Cardiac septum (tissue), 1 donor: ENCODE data around the gene HRH1. TPM values are rescaled to one million over a fixed set of nuclear protein-coding genes. Genes with fewer than 3 reads are reported as not detected.
"Not testable (repeated sequence)": the region's sequence is repeated elsewhere in the genome, so short reads cannot be mapped to it uniquely, and the experiment has no call there.

Experiments
- DNase-seq: peaks from one replicate; pipeline ENCODE4 v3.0.0-alpha.2; 2020; ENCODE audit warnings: low spot score
- intact Hi-C: fragments of 100-400 bp; cut with DNase I; formaldehyde crosslinking; loops from one replicate; pipeline ENCODE4 v1.14.0; 2022
- total RNA-seq: library from RNA; stranded (reverse); fragmentation: NEBNext Ultra II Directional; extraction: Animal tissue kit (Norgen Biotek cat#: 25700); gene quantifications from one replicate; pipeline ENCODE4 v1.2.1, GENCODE V29; 2021
- donor health status: DM: no; HTN: no; CAD: no.

HRH1 gene
- total RNA-seq, 1 donor from 2014 or later = 4.8 TPM

DNA sequence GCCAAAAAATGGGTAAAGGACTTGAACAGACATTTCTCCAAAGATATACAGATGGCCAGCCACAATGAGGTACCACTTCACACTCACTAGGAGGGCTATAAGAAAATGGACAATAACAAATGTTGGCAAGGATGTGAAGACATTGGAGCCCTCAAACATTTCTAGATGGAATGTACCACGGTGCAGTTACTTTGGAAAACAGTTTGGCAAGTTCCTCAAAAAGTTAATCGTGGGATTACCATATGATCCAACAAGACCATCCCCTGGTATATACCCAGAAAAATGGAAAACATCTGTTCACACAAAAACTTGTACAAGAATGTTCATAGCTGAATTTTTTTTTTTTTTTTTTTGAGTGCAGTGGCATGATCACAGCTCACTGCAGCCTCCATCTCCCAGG, 15.9 kb upstream of the HRH1 start:
- no peak for DNase-seq
- intact Hi-C loops = loop anchor here (5.0 kb wide), 1 partner anchor 41 kb away; no protein-coding TSS in a partner anchor

DNA sequence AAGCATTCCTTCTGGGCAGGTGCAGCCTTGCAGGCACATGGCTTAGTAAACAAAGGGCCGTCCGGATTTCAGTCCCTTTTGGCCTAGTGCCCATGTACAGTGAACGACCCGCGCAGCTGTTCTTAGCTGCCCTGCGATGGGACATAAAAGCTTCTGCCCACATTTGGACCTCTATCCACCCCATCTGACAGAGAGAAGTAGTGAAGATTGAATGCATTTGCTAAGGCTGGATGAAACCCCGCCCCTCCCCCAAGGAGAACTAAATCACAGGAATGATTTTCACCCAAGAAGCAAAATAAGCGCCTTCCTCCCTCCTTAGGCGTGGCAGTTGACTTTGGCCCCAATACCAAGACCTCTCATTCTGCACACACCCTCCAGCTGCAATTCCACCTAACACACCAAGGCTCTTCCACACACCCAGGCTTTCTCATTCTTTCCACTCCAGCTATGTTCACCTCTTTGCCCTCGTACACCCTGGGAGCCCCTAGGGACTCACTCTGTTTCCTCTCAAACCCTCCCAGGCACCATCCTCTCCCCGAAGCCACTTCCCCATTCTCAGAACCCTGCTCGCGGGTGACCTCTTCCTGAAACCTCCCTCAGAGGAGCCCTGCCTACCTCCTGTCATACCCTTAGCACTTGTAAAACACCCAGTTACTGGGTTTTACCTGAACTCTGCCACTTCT, 14.1 kb upstream of the HRH1 start:
- DNase-seq = no peak
- intact Hi-C loops = no loop called here

- no peak for DNase-seq
- intact Hi-C loops = no loop called here
These were observed 13.6 kb upstream of the HRH1 start for GRCh38 chr3:11140713-11141104.

DNA sequence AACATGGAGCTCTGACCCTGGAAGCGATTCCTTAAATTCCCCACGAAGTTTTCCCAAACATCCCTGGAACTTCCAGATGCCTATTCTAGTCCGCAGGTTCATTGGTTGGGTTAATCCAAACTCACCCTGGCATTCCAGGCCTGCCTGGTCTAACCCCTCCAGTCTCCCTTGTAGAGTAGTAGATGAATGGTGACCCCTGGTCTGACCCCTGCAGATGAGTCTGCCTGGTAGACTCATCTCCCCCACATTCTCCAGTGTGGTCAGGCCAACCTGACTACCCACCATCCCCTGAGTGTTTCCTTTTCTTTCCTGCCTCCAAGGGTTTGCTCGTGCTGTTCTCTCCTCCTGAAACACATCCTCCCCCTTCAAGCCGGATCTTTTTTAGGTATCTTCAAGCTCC, 10.8 kb upstream of the HRH1 start:
- DNase-seq = no peak
- intact Hi-C loops = no loop called here

GRCh38 chr3:11144996-11145395, 9.3 kb upstream of the HRH1 start:
- intact Hi-C loops = no loop called here
- DNase-seq = no peak

GRCh38 chr3:11145888-11146287, 8.4 kb upstream of the HRH1 start:
- DNase-seq = no peak
- intact Hi-C loops = no loop called here

DNA sequence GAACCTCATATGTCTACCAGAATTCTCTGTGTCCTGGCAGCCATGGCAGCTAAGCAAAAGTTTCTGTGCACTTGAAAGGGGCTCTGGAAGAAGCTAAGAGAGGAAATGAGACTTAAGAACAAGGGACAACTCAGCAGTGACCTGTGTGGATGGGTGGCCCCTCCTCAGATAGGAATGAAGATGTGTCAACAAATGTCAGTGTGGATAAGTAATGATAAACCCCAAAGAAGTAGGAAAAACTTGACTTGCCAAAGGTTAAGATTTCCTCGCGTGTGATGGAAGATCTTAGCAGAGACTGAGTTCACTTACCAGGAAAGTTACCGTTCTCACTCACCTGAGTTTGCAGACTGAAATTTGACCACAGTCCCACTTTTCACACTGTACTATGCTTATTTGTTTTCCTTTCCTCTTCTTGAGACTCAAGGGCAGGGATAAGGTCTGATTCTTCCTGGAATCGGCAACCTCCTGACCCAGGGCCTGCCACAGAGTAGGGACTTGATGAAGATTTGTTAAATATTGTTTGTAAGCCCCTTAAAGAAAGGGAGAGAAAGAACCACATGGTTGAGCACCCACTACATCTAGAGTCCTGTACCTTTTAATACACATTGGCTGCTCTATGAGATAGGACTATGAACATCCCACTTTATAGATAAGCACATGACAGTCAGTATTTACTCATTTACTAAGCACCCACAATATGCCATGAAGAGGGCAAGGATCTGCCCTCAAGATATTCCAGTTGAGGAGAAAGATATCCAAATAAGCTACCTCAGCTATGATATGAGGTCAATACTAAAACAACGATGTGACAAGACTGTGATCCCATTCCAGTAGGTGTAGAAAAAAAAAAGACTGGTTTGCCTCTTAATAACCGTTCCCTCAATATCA, 7.3 kb upstream of the HRH1 start:
- peak; percentile 12 for DNase-seq
- intact Hi-C loops = no loop called here

DNA sequence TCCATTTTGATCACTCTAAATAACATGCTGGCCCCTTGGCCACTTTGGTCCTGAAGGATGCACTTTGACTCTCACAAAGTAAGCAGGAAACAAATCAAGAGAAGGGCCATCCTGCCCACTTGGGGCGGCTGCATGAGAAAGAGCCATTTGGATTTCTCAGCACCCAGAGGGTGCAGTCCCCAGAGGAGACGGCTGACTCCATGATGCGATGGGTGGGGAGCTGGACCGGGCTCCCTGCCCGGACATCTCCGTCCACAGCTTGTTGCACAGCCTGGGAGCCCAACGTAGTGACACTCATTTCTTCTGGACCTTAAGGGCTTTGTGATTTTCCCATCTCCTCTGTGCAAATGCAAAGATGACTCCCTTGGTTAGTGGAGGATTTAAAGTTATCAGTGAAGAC, 4.0 kb upstream of the HRH1 start:
- no peak for DNase-seq
- intact Hi-C loops = no loop called here

GRCh38 chr3:11152301-11152700, 2.0 kb upstream of the HRH1 start:
- DNase-seq = no peak
- intact Hi-C loops = no loop called here

- DNase-seq = peak; percentile 69
- intact Hi-C loops = loop anchor here (1.0 to 2.0 kb wide), 2 partner anchors 51 to 94 kb away; no protein-coding TSS in a partner anchor
These were observed 646 bp downstream of the HRH1 start for GRCh38 chr3:11154953-11155325.

- peak; percentile 83 for DNase-seq
- intact Hi-C loops = loop anchor here (1.0 to 2.0 kb wide), 3 partner anchors 51 to 179 kb away; no protein-coding TSS in a partner anchor
These were observed 1.2 kb downstream of the HRH1 start for GRCh38 chr3:11155341-11156025.

DNA sequence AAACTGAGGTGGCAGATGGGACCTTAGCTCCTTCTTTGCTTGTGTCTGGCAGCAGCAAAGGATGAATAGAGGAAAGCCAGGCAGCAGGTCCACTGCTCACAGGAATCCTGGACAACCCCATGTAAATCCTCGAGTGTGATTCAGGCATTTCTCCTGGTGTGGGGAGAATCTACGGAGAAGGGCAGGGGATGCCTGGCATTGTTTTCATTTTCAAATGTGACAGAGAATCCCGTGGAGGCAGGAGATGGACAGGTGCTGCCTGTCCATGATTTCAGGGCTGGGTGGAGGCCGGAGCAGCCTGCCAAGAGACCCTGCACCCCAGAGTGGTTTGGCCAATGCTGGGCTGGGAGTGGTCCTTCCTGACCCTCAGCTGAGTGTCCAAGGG, 1.7 kb downstream of the HRH1 start:
- intact Hi-C loops = loop anchor here (2.0 kb wide), 1 partner anchor 179 kb away; no protein-coding TSS in a partner anchor
- DNase-seq = peak; percentile 39

DNA sequence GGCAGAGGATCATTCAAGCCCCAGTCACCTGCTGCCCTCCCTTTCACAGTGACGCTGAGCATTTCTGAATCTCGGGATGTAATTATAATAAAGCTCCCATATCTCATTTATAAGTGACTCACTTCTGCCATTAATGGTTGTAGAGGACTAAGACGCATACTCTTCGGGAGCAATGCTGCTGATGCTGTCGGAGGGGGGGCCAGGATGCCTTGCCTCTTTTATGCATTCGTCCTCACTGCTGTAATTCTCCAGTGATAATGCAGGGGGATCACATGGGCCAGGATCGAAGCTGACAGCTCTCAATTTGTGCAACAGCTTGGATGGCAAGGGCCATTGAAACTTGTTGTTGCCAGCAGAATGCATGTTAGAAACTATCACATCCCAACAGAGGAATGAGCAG, 3.1 kb downstream of the HRH1 start:
- intact Hi-C loops = loop anchor here (2.0 kb wide), 1 partner anchor 177 kb away; no protein-coding TSS in a partner anchor
- DNase-seq = peak; percentile 63

DNA sequence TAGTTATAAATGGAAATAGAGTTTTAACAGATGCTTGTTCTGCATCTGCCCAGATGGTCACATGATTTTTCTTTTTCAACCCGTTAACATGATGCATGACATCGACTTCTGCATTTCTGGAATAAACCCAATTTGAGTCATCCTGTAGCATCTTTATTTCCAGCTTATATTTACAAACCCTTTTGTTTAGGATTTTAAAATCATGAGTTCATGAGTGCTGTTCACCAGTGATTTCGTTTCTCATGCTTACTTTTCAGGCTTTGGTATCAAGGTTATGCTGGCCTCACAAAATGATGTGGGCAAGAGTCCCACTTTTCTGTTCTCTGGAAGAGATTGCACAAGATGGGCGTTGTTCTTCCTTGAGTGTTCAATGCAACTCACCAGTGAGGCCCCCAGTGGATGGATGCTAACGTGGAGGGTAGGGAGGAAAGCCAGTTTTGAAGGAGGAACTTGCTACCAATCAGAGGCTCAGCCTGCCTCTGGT, 5.2 kb downstream of the HRH1 start:
- intact Hi-C loops = no loop called here
- DNase-seq = peak; percentile 71

- DNase-seq = peak; percentile 31
- intact Hi-C loops = no loop called here
These were observed 7.4 kb downstream of the HRH1 start for GRCh38 chr3:11161666-11162065.

GRCh38 chr3:11162401-11163345, 8.4 kb downstream of the HRH1 start:
- DNase-seq = peak; percentile 26
- intact Hi-C loops = no loop called here

GRCh38 chr3:11164607-11165006, 10.3 kb downstream of the HRH1 start:
- intact Hi-C loops = no loop called here
- DNase-seq = no peak

GRCh38 chr3:11165476-11165875, 11.2 kb downstream of the HRH1 start:
- DNase-seq = peak; percentile 10
- intact Hi-C loops = no loop called here

DNA sequence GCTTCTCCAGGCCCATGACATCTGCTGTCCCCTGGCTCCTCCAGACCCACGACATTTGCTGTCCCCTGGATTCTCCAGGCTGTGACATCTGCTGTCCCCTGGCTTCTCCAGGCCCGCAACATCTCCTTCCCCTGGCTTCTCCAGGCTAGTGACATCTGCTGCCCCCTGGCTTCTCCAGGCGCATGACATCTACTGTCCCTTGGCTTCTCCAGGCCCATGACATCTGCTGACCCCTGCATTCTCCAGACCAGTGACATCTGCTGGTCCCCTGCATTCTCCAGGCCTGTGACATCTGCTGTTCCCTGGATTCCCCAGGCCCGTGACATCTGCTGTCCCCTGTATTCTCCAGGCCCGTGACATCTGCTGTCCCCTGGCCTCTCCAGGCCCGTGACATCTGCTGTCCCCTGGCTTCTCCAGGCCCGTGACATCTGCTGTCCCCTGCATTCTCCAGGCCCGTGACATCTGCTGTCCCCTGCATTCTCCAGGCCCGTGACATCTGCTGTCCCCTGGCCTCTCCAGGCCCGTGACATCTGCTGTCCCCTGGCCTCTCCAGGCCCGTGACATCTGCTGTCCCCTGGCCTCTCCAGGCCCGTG, 12.6 kb downstream of the HRH1 start:
- intact Hi-C loops = not testable (repeated sequence)

More for the DNA sequence above, 12.6 kb downstream of the HRH1 start:
- DNase-seq = peak; percentile 51
